Jurkat, Clone E6-1 (cell line): ENCODE measurements around the gene IFT20. TPM values are rescaled to one million over a fixed set of nuclear protein-coding genes. Genes with fewer than 3 reads are reported as not detected.

ENCODE experiments used
- DNase-seq: peaks from one replicate; pipeline ENCODE4 v3.0.0-alpha.2; 2011; ENCODE audit warnings: low read depth, low spot score
- H3K4me3 ChIP-seq: 2 replicates; pipeline ENCODE4 v1.5.1; 2011; ENCODE audit warnings: mild to moderate bottlenecking, low read length, control low read depth, moderate library complexity
- polyA plus RNA-seq: library from polyadenylated mRNA; unstranded; fragments of >200 nt; gene quantifications from one replicate; pipeline ENCODE4 v1.2.1, GENCODE V29; 2012; ENCODE audit warnings: missing spikeins; ENCODE audit not compliant: insufficient read length, insufficient read depth

Gene IFT20, protein sequence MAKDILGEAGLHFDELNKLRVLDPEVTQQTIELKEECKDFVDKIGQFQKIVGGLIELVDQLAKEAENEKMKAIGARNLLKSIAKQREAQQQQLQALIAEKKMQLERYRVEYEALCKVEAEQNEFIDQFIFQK
- 18.7 TPM for polyA plus RNA-seq

GRCh38 chr17:28335201-28335958 is at the start of gene IFT20, which contains the start of gene TNFAIP1:
Gene IFT20, minus strand, starts transcription at chr17:28335472. Its CDS starts 3,487 bp downstream, at chr17:28331985.
Gene TNFAIP1, plus strand, starts transcription at chr17:28335761. Its CDS starts 3,761 bp downstream, at chr17:28339522.
- H3K4me3 ChIP-seq, result peak within 1 kb of the TSS; percentile 94

DNA sequence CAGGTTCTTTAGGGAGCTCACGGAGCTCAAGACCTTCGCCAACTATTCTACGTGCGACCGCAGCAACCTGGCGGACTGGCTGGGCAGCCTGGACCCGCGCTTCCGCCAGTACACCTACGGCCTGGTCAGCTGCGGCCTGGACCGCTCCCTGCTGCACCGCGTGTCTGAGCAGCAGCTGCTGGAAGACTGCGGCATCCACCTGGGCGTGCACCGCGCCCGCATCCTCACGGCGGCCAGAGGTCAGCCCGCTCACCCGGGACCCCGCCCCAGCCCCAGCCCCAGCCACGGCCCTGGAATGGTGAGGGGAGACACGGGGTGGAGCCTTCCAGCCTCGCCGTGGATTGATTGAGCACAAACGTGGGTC is 49.7 kb upstream of the IFT20 start:
- no peak for DNase-seq
- H3K4me3 ChIP-seq, result no peak overlapping the region

More at GRCh38 chr17:28335201-28335958, at the start of gene IFT20, which contains the start of gene TNFAIP1:
- DNase-seq, result peak; percentile 99

- no peak overlapping the region for H3K4me3 ChIP-seq
- DNase-seq, result no peak
Measured at GRCh38 chr17:28384281-28385036, 49.2 kb upstream of the IFT20 start.

- H3K4me3 ChIP-seq, result no peak overlapping the region
Measured at GRCh38 chr17:28381141-28381825, 46.0 kb upstream of the IFT20 start.

GRCh38 chr17:28379814-28380801 is 44.8 kb upstream of the IFT20 start:
- H3K4me3 ChIP-seq, result no peak overlapping the region
- no peak for DNase-seq

More at GRCh38 chr17:28381141-28381825, 46.0 kb upstream of the IFT20 start:
- no peak for DNase-seq

DNA sequence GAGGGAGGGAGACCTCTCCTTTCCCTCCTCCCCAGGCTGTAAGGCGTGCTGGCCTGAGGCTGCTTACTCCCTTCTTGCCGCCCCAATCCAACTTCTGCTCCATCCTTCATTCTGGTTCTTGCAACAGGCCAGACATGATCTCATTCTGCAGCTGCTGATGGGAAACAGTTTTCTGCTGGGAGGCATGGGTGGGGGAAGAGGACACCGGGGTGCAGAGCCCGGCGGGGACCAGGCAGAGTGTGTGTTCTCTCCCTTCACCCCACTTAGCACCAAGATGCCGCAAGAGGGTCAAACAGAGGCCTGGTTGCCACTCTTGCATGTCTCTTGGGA is 37.6 kb upstream of the IFT20 start:
- DNase-seq, result no peak
- no peak overlapping the region for H3K4me3 ChIP-seq

GRCh38 chr17:28372203-28372944 is 37.1 kb upstream of the IFT20 start:
- H3K4me3 ChIP-seq, result peak overlapping the region; percentile 71
- no peak for DNase-seq

- H3K4me3 ChIP-seq, result peak within 1 kb of the TSS; percentile 71
- peak; percentile 75 for DNase-seq
Measured at GRCh38 chr17:28371245-28372202, 36.3 kb upstream of the IFT20 start, which contains the start of gene SARM1. Gene SARM1, plus strand, starts transcription at chr17:28371694. Its CDS starts 339 bp downstream, at chr17:28372033.

- DNase-seq, result no peak
- peak overlapping the region; percentile 71 for H3K4me3 ChIP-seq
Measured at GRCh38 chr17:28370744-28371103, 35.5 kb upstream of the IFT20 start.

DNA sequence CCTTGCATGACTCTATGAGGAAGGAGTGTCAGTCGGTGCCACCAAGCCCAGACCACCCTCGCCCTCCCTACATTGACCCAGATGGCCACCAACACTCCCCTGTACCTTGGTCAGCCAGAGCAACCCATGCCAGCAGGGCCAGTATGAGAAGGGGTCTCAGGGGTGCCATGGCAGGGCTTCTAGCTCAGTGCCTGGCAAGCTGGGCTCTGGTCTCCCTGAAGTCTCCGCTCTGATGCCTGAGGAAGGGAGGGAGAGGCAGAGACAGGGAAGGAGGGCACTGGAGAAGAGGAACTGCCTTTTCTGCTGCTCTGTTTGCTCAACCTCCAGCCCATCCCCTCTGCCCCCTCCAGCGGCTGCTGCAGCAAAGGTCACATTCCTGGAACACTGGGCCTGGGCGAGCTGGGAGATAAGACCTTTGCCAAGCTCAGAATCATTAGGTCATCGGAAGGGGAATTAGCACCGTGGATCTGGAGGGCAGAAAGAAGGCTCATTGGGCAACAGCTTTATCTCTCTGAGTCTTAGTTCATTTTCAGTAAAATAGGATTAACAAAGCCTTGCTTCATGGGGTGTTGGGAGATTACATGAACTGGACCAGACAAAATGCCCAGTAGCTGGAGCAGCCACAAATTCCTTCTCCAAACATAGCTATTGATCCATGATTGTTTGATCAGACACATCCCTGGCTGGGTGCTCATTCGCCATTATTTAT is 34.9 kb upstream of the IFT20 start, which contains the start of gene VTN:
Gene VTN, minus strand, starts transcription at position 273 of the 709 bp plus-strand sequence. Its CDS starts 104 bp downstream, at position 169.
- no peak for DNase-seq
- peak within 1 kb of the TSS; percentile 71 for H3K4me3 ChIP-seq

DNA sequence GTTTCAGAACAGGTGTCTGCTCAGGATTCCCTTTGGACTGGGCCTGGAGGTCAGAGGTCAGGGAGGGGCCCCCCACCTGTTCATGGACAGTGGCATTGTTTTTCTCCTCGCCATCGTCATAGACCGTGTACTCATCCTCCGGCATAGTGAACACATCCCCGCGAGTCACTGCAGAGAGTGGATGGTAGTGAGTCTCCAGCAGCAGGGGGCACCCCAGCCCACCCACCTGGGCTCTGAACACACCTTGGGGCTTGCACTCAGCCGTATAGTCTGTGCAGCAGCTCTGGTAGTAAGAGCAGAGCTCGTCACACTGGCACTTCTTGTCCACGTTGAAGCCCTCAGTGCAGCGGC is 34.4 kb upstream of the IFT20 start:
- DNase-seq, result no peak
- no peak overlapping the region for H3K4me3 ChIP-seq

GRCh38 chr17:28368915-28369683 is 33.8 kb upstream of the IFT20 start:
- H3K4me3 ChIP-seq, result no peak overlapping the region
- no peak for DNase-seq

DNA sequence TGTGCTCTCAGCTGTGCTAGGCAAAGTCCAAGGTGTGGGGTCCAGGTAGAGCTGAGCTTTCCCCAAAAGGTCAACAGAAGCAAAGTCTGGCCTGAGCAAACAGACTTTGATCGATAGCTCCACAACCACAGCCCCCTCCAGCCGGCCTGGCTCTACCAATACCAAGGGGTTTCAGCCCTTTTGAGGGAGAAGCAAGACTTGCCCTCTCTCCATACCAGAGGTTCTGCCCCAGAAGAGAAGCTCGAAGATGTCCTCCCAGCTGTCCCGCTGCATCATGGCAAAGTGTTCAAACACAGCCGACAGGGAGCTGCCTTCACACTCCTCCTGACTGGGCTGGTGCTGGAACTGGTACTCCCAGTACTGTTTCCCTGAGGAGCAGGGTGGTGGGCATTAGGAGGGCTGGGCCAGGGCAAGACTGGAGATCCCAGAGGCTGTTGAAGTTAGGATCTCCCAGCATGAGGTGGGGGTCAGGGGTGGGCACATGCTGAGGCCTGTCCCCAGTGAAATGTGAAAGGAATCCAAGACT is 33.1 kb upstream of the IFT20 start:
- H3K4me3 ChIP-seq, result no peak overlapping the region
- no peak for DNase-seq

- no peak for DNase-seq
- H3K4me3 ChIP-seq, result no peak overlapping the region
Measured at GRCh38 chr17:28367641-28368305, 32.5 kb upstream of the IFT20 start.

DNA sequence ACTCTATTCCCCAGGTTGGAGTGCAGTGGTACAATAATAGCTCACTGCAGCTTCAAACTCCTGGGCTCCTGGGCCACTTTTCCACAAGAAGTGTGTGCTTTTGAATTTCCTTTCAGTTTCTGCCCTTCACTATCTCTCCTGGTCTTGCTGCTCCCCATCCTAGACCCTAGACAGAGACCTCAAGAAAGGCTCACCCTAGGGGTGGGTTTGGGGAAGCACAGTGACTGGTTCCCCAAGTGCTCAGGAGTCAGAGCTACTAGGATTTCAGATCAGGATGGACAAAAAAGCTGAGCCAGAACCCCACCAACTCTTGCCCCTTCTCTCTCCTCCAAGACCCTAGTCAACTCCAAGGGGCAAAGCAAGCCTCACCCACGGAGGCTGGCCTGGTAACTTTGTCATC is 31.3 kb upstream of the IFT20 start:
- no peak overlapping the region for H3K4me3 ChIP-seq
- no peak for DNase-seq
